Spleen (tissue), 11 donors: ENCODE data around the gene PIP4K2C. TPM values are rescaled to one million over a fixed set of nuclear protein-coding genes. Genes with fewer than 3 reads are reported as not detected.

Experiments
- DNase-seq: peaks from one replicate; pipeline ENCODE4 v3.0.0-alpha.2; 2020
- H3K27ac ChIP-seq, 8 donors: fragments of 200-600 bp; sonication (generic) in 7 of 8; 1 replicate in 4 of 8; 2 replicates in 4 of 8; pipeline versions ENCODE4 v1.5.0 to v1.8.0; 2016 to 2021; ENCODE audit warnings: inconsistent platforms in 4 of 8, mild to moderate bottlenecking in 4 of 8, moderate library complexity in 1 of 8
- H3K27me3 ChIP-seq, 7 donors: fragments of 200-600 bp; sonication (generic) in 6 of 7; replicated peaks in 1 of 7; 1 replicate in 4 of 7; 2 replicates in 3 of 7; pipeline versions ENCODE4 v1.5.0 to v1.8.0; 2016 to 2021; ENCODE audit warnings: inconsistent platforms in 3 of 7, mild to moderate bottlenecking in 1 of 7
- H3K36me3 ChIP-seq, 6 donors: fragments of 200-600 bp; sonication (generic) in 5 of 6; 1 replicate in 4 of 6; 2 replicates in 2 of 6; pipeline versions ENCODE4 v1.5.0 to v1.8.0; 2016 to 2021; ENCODE audit warnings: inconsistent platforms in 2 of 6
- H3K4me1 ChIP-seq, 6 donors: fragments of 200-600 bp; sonication (generic) in 5 of 6; 1 replicate in 3 of 6; 2 replicates in 3 of 6; pipeline versions ENCODE4 v1.5.0 to v1.8.0; 2016 to 2021; ENCODE audit warnings: inconsistent platforms in 3 of 6
- H3K4me3 ChIP-seq, 8 donors: fragments of 200-600 bp; sonication (generic) in 7 of 8; 1 replicate in 4 of 8; 2 replicates in 4 of 8; pipeline versions ENCODE4 v1.5.0 to v1.8.0; 2016 to 2021; ENCODE audit warnings: inconsistent platforms in 4 of 8, mild to moderate bottlenecking in 4 of 8, moderate library complexity in 2 of 8
- H3K9me3 ChIP-seq, 8 donors: fragments of 200-600 bp; sonication (generic) in 7 of 8; 1 replicate in 4 of 8; 2 replicates in 4 of 8; pipeline versions ENCODE4 v1.5.0 to v1.8.0; 2016 to 2021; ENCODE audit warnings: inconsistent platforms in 4 of 8
- POLR2A ChIP-seq, 3 donors: fragments of 450-650 bp; IDR thresholded peaks; one replicate each; pipeline ENCODE4 v1.5.1; 2017; ENCODE audit warnings: antibody characterized with exemption in 3 of 3, mild to moderate bottlenecking in 1 of 3
- POLR2AphosphoS5 ChIP-seq, 3 donors: sonication (generic); formaldehyde crosslinking; IDR thresholded peaks; one replicate each; pipeline ENCODE4 v1.5.1; 2017; ENCODE audit warnings: antibody characterized with exemption in 3 of 3
- WGBS, 5 donors: extraction: QIAGEN DNeasy Blood & Tissue Kit in 3 of 5; methylation state at CpG; one replicate each; pipeline versions ENCODE4 v1.1.5 to v1.1.7; 2013 to 2018; 5-methylcytosine and 5-hydroxymethylcytosine counted together
- intact Hi-C: fragments of 100-400 bp; cut with DNase I; formaldehyde crosslinking; loops from one replicate; pipeline ENCODE4 v1.15.0; 2023; ENCODE audit warnings: low total_unique reads
- polyA plus RNA-seq, 3 donors: library from polyadenylated mRNA; stranded (reverse); fragments of 200-250 nt; gene quantifications; one replicate each; pipeline ENCODE4 v1.2.1, GENCODE V29; 2013
- total RNA-seq, 7 donors: library from RNA; depleted of rRNA in 3 of 7; stranded (reverse); fragments of >200 nt in 3 of 7; fragmentation: NEBNext Ultra II Directional in 4 of 7; extraction: Animal tissue kit (Norgen Biotek cat#: 25700) in 4 of 7; gene quantifications; one replicate each; pipeline versions ENCODE4 v1.1.0 to v1.2.1, GENCODE V29; 2016 to 2021
- TF ChIP-seq, protein P1 (sequence below), 11 experiments: fragments of 200-600 bp in 7 of 11; fragments of 450-650 bp in 4 of 11; sonication (generic) in 4 of 11; IDR thresholded peaks in 8 of 11; conservative IDR thresholded peaks in 3 of 11; 1 replicate in 7 of 11; 2 replicates in 4 of 11; pipeline versions ENCODE4 v1.4.0 to v1.8.0; 2016 to 2021; ENCODE audit warnings: antibody characterized with exemption in 11 of 11, inconsistent platforms in 4 of 11, mild to moderate bottlenecking in 1 of 11
- donor health status: healthy with polysubstance abuse.
- donor health status: DM: no; HTN: no; CAD: no; lungs with moderate emphysema.
- donor health status: DM: no; HTN: no; CAD: no.
- donor health status: Bipolar disorder and iron deficiency.
- donor health status: healthy.
- donor health status: DM: no; HTN: no; CAD: no.
- donor health status: DM: yes; HTN: yes; CAD: no.

Gene PIP4K2C
- total and polyA plus RNA-seq, 10 donors = 5.7 to 20.9 (median 16.9) TPM

- TF ChIP-seq POLR2A (IDR thresholded peaks at IDR 0.05) = no peak
- TF ChIP-seq, protein P1, sequence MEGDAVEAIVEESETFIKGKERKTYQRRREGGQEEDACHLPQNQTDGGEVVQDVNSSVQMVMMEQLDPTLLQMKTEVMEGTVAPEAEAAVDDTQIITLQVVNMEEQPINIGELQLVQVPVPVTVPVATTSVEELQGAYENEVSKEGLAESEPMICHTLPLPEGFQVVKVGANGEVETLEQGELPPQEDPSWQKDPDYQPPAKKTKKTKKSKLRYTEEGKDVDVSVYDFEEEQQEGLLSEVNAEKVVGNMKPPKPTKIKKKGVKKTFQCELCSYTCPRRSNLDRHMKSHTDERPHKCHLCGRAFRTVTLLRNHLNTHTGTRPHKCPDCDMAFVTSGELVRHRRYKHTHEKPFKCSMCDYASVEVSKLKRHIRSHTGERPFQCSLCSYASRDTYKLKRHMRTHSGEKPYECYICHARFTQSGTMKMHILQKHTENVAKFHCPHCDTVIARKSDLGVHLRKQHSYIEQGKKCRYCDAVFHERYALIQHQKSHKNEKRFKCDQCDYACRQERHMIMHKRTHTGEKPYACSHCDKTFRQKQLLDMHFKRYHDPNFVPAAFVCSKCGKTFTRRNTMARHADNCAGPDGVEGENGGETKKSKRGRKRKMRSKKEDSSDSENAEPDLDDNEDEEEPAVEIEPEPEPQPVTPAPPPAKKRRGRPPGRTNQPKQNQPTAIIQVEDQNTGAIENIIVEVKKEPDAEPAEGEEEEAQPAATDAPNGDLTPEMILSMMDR (IDR thresholded peaks at IDR 0.05 in 8 of 11, conservative IDR thresholded peaks at IDR 0.05 in 3 of 11) = no peak
- no peak for TF ChIP-seq POLR2AphosphoS5 (IDR thresholded peaks at IDR 0.05)
- Histone ChIP-seq H3K9me3 (no peaks in the 10 kb centered on the region), H3K27ac (peak overlapping the region in 7 of 8 donors; percentile 29 to 83 (median 69)), H3K4me3 (peak overlapping the region in 7 of 8 donors; percentile 3 to 80 (median 45)), H3K36me3 (peaks cover 0 to 15% (median 0%) of the 10 kb centered on the region in 6 donors), H3K27me3 (peaks cover 0 to 78% (median 38%) of the 10 kb centered on the region in 7 donors), H3K4me1 (peaks cover 13 to 68% (median 54%) of the 10 kb centered on the region in 6 donors)
- no peak for DNase-seq
- 34 to 42% (median 40%) methylated on average over 31 to 34 of the region's 34 CpGs for WGBS, 5 donors
- intact Hi-C loops = no loop called here
These were observed 19.0 kb downstream of the PIP4K2C start for GRCh38 chr12:57609781-57610553.

DNA sequence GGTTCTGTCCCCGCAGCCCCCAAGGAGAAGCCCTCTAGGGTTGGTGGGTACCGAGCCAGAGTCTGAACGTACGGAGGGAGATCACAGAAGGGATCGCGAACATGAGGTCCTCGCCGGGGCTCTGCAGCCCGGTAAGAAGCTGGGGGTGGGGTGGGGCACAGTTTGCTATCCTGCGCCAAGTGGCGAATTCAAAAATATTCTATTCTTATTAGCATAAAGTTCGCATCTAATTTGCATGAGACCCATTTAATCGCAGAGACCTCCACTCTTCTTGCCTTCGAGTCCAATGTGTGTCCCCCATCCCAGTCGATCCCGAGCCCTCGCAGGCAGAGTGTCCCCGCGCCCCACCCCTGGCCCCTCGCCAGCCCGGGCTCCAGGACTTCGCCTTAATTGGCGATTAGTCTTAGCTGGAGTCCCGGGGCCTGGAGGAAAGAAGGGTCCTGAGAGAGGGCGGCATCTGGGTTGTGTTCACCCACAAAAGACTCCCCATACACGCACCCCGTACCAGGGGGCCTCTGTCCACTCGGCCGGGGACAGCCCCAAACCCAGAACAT, 19.6 kb downstream of the PIP4K2C start:
- peaks cover 0 to 78% (median 35%) of the 10 kb centered on the region in 7 donors for H3K27me3 ChIP-seq
- TF ChIP-seq POLR2A (IDR thresholded peaks at IDR 0.05) (no peak), POLR2AphosphoS5 (IDR thresholded peaks at IDR 0.05) (no peak)
- TF ChIP-seq, protein P1 (IDR thresholded peaks at IDR 0.05 in 8 of 11, conservative IDR thresholded peaks at IDR 0.05 in 3 of 11) = no peak

DNA sequence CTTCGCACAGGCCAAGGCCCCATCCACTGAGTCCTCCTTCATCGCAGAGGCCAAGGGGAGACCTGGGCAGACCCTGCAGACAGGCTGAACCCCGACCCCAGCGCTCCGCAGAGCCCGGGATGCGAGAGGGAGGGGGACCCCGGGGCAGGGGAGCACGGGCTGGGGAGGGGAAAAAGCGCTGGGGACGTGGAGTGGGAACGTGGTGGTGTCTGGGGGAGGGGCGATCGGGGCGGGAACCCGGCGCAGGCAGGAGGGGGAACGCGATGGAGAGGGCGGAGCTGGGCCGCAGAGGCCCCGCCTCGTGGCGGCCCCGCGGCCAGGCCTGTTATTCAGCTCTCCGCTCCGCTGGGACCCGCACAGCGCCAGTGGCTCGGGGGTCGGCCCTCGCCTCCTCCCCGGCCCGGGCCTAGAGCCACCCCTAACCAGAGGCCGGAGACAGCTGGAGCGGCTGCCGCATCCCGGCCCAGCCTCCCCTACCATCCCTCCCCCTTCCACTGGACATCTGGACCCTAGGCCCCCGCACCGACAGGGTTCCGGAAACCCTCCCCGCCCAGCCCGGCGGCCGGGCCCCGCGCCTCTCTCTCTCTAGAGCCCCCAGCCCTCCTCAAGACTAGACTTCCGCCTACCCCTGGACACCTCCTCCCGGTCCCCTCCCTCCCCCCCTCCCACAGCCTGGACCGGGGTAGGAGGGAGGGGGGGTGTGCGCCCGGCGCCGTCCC, 20.3 kb downstream of the PIP4K2C start, which contains the start of gene ARHGEF25:
TSS of gene ARHGEF25 (plus strand) at position 328 of the 719 bp plus-strand sequence. CDS start 460 bp downstream, outside the sequence.
- peaks cover 13 to 58% (median 45%) of the 10 kb centered on the region in 6 donors for H3K4me1 ChIP-seq
- H3K27ac ChIP-seq = peak within 1 kb of the TSS; percentile 29 to 83 (median 69)
- no peaks in the 10 kb centered on the region for H3K9me3 ChIP-seq
- peak within 1 kb of the TSS; percentile 33 to 80 (median 48) for H3K4me3 ChIP-seq
- H3K36me3 ChIP-seq = peaks cover 0 to 28% (median 0%) of the 10 kb centered on the region in 6 donors
- TF ChIP-seq POLR2A (IDR thresholded peaks at IDR 0.05) (no peak), POLR2AphosphoS5 (IDR thresholded peaks at IDR 0.05) (peak; percentile 16 to 64 (median 47))
- 1% methylated on average over 25 to 54 of the region's 55 CpGs for WGBS, 5 donors
- intact Hi-C loops = no loop called here
- no peak for DNase-seq
- peaks cover 0 to 78% (median 35%) of the 10 kb centered on the region in 7 donors for H3K27me3 ChIP-seq

More for the DNA sequence above, 19.6 kb downstream of the PIP4K2C start:
- intact Hi-C loops = no loop called here
- peak overlapping the region in 7 of 8 donors; percentile 29 to 83 (median 69) for H3K27ac ChIP-seq
- H3K4me1 ChIP-seq = peaks cover 13 to 65% (median 49%) of the 10 kb centered on the region in 6 donors
- no peaks in the 10 kb centered on the region for H3K9me3 ChIP-seq
- H3K4me3 ChIP-seq = peak overlapping the region; percentile 33 to 80 (median 48)
- 2 to 6% (median 5%) methylated on average over 15 to 29 of the region's 29 CpGs for WGBS, 5 donors
- no peak for DNase-seq
- peaks cover 0 to 22% (median 0%) of the 10 kb centered on the region in 6 donors for H3K36me3 ChIP-seq
